ENCODE results near the gene TECTA.
A peak's percentile ranks its signal among the peaks of the same experiment; 100 is the strongest.
"Not testable (repeated sequence)": the region's sequence is repeated elsewhere in the genome, so short reads cannot be mapped to it uniquely, and the experiment has no call there.

The TECTA gene

GRCh38 chr11:121163658-121164308 lies 62.7 kb downstream of the TECTA start:
- DNase-seq: peak in 2 of 56 donors; percentile 6 to 21

GRCh38 chr11:121177629-121178028 lies 76.6 kb downstream of the TECTA start:
- DNase-seq: not testable (repeated sequence)

GRCh38 chr11:121179306-121179705 lies 78.3 kb downstream of the TECTA start:
- DNase-seq: no peak

GRCh38 chr11:121180183-121180582 lies 79.1 kb downstream of the TECTA start:
- DNase-seq: no peak

GRCh38 chr11:121188776-121189175 lies 87.7 kb downstream of the TECTA start:
- DNase-seq: no peak

GRCh38 chr11:121191818-121192217 lies 90.8 kb downstream of the TECTA start:
- DNase-seq: peak in 1 of 56 donors; percentile 1

GRCh38 chr11:121194731-121195596 lies 93.9 kb downstream of the TECTA start:
- DNase-seq: peak in 25 of 56 donors; percentile 2 to 81 (median 14)

- DNase-seq: no peak
Observed at GRCh38 chr11:121198491-121198890, 97.4 kb downstream of the TECTA start.

GRCh38 chr11:121199516-121199915 lies 98.5 kb downstream of the TECTA start:
- no peak for DNase-seq

GRCh38 chr11:121206810-121207209 lies 105.8 kb downstream of the TECTA start:
- no peak for DNase-seq

- DNase-seq: no peak
Observed at GRCh38 chr11:121207485-121208115, 106.6 kb downstream of the TECTA start.

GRCh38 chr11:121210445-121211080 lies 109.5 kb downstream of the TECTA start:
- DNase-seq: no peak

GRCh38 chr11:121211626-121212025 lies 110.6 kb downstream of the TECTA start:
- DNase-seq: no peak

- no peak for DNase-seq
Observed at GRCh38 chr11:121212536-121213361, 111.7 kb downstream of the TECTA start.

- DNase-seq: no peak
Observed at GRCh38 chr11:121213362-121213893, 112.4 kb downstream of the TECTA start.

- DNase-seq: no peak
Observed at GRCh38 chr11:121214861-121215260, 113.8 kb downstream of the TECTA start.

- no peak for DNase-seq
Observed at GRCh38 chr11:121221496-121222200, 120.6 kb downstream of the TECTA start.

GRCh38 chr11:121223161-121223560 lies 122.1 kb downstream of the TECTA start:
- DNase-seq: no peak

- no peak for DNase-seq
Observed at GRCh38 chr11:121225382-121225781, 124.3 kb downstream of the TECTA start.
